BLaER1 (cell line): ENCODE data around the gene TBC1D22A.

Experiments
- H3K27ac ChIP-seq: shearing (Covaris generic); formaldehyde crosslinking; 2 replicates; pipeline ENCODE4 v1.8.1; 2022
- H3K27me3 ChIP-seq: shearing (Covaris generic); formaldehyde crosslinking; 2 replicates; pipeline ENCODE4 v1.8.1; 2022
- H3K36me3 ChIP-seq: shearing (Covaris generic); formaldehyde crosslinking; 2 replicates; pipeline ENCODE4 v1.8.1; 2022
- H3K4me1 ChIP-seq: shearing (Covaris generic); formaldehyde crosslinking; 2 replicates; pipeline ENCODE4 v1.8.1; 2022
- H3K4me2 ChIP-seq: shearing (Covaris generic); formaldehyde crosslinking; 2 replicates; pipeline ENCODE4 v1.8.1; 2022
- H3K4me3 ChIP-seq: shearing (Covaris generic); formaldehyde crosslinking; 2 replicates; pipeline ENCODE4 v1.8.1; 2022
- H3K9ac ChIP-seq: shearing (Covaris generic); formaldehyde crosslinking; 2 replicates; pipeline ENCODE4 v1.8.1; 2022
- H3K9me3 ChIP-seq: shearing (Covaris generic); formaldehyde crosslinking; 2 replicates; pipeline ENCODE4 v1.8.1; 2022
- H4K20me1 ChIP-seq: shearing (Covaris generic); formaldehyde crosslinking; 2 replicates; pipeline ENCODE4 v1.8.1; 2022
- Cebpa-rat ChIP-seq: shearing (Covaris generic); IDR thresholded peaks from 2 replicates; pipeline ENCODE4 v1.8.1; 2022

TBC1D22A gene

GRCh38 chr22:46828323-46828900 lies 66.0 kb downstream of the TBC1D22A start:
- Histone ChIP-seq H3K27ac (no peak overlapping the region), H3K27me3 (no peaks in the 10 kb centered on the region), H3K4me2 (no peak overlapping the region)

GRCh38 chr22:46829117-46829891 lies 66.9 kb downstream of the TBC1D22A start:
- Histone ChIP-seq H4K20me1 (peaks cover 65% of the 10 kb centered on the region), H3K27ac (no peak overlapping the region), H3K4me1 (peaks cover 7% of the 10 kb centered on the region), H3K27me3 (no peaks in the 10 kb centered on the region), H3K4me3 (no peak overlapping the region), H3K4me2 (no peak overlapping the region), H3K36me3 (peaks cover 100% of the 10 kb centered on the region), H3K9ac (no peak overlapping the region), H3K9me3 (peaks cover 26% of the 10 kb centered on the region)
- TF ChIP-seq Cebpa-rat = no peak

More at GRCh38 chr22:46828323-46828900, 66.0 kb downstream of the TBC1D22A start:
- no peak overlapping the region for H3K9ac ChIP-seq
- TF ChIP-seq Cebpa-rat = no peak
- no peak overlapping the region for H3K4me3 ChIP-seq
- H4K20me1 ChIP-seq = peaks cover 74% of the 10 kb centered on the region
- peaks cover 7% of the 10 kb centered on the region for H3K4me1 ChIP-seq
- peaks cover 17% of the 10 kb centered on the region for H3K9me3 ChIP-seq
- peaks cover 100% of the 10 kb centered on the region for H3K36me3 ChIP-seq

- no peak overlapping the region for H3K4me3 ChIP-seq
- H3K9ac ChIP-seq = no peak overlapping the region
- no peak overlapping the region for H3K27ac ChIP-seq
- peaks cover 100% of the 10 kb centered on the region for H3K36me3 ChIP-seq
- no peaks in the 10 kb centered on the region for H3K27me3 ChIP-seq
- no peak overlapping the region for H3K4me2 ChIP-seq
- TF ChIP-seq Cebpa-rat = no peak
- H4K20me1 ChIP-seq = peaks cover 57% of the 10 kb centered on the region
- H3K4me1 ChIP-seq = peaks cover 7% of the 10 kb centered on the region
- H3K9me3 ChIP-seq = peaks cover 34% of the 10 kb centered on the region
Observed at GRCh38 chr22:46829941-46830715, 67.7 kb downstream of the TBC1D22A start.

GRCh38 chr22:46830841-46831240 lies 68.4 kb downstream of the TBC1D22A start:
- H3K36me3 ChIP-seq = peaks cover 100% of the 10 kb centered on the region
- peaks cover 41% of the 10 kb centered on the region for H3K9me3 ChIP-seq
- TF ChIP-seq Cebpa-rat = no peak
- H3K27me3 ChIP-seq = no peaks in the 10 kb centered on the region
- peaks cover 7% of the 10 kb centered on the region for H3K4me1 ChIP-seq
- H3K9ac ChIP-seq = no peak overlapping the region
- H3K4me3 ChIP-seq = no peak overlapping the region
- H3K27ac ChIP-seq = no peak overlapping the region
- no peak overlapping the region for H3K4me2 ChIP-seq
- peaks cover 57% of the 10 kb centered on the region for H4K20me1 ChIP-seq

- H3K36me3 ChIP-seq = peaks cover 83% of the 10 kb centered on the region
- H3K4me3 ChIP-seq = no peak overlapping the region
- no peak overlapping the region for H3K9ac ChIP-seq
- TF ChIP-seq Cebpa-rat = no peak
- no peaks in the 10 kb centered on the region for H3K27me3 ChIP-seq
- H3K27ac ChIP-seq = no peak overlapping the region
- no peak overlapping the region for H3K4me2 ChIP-seq
- H4K20me1 ChIP-seq = peaks cover 37% of the 10 kb centered on the region
- no peaks in the 10 kb centered on the region for H3K4me1 ChIP-seq
- H3K9me3 ChIP-seq = peaks cover 64% of the 10 kb centered on the region
Observed at GRCh38 chr22:46833228-46833627, 70.8 kb downstream of the TBC1D22A start.

GRCh38 chr22:46834021-46834737 lies 71.7 kb downstream of the TBC1D22A start:
- H3K36me3 ChIP-seq = peaks cover 74% of the 10 kb centered on the region
- TF ChIP-seq Cebpa-rat = no peak
- H3K4me1 ChIP-seq = no peaks in the 10 kb centered on the region
- H3K4me2 ChIP-seq = no peak overlapping the region
- H3K9me3 ChIP-seq = peaks cover 64% of the 10 kb centered on the region
- peaks cover 27% of the 10 kb centered on the region for H4K20me1 ChIP-seq
- H3K27me3 ChIP-seq = no peaks in the 10 kb centered on the region
- no peak overlapping the region for H3K27ac ChIP-seq
- H3K9ac ChIP-seq = no peak overlapping the region
- H3K4me3 ChIP-seq = 0 out of 2 replicates have a peak overlapping the region, but pooled peaks have one; percentile 2

- no peak for TF ChIP-seq Cebpa-rat
- Histone ChIP-seq H3K4me3 (no peak overlapping the region), H3K9me3 (peaks cover 64% of the 10 kb centered on the region), H3K9ac (no peak overlapping the region), H3K36me3 (peaks cover 63% of the 10 kb centered on the region), H3K27ac (no peak overlapping the region), H3K4me1 (no peaks in the 10 kb centered on the region), H3K27me3 (no peaks in the 10 kb centered on the region), H3K4me2 (no peak overlapping the region), H4K20me1 (peaks cover 16% of the 10 kb centered on the region)
Observed at GRCh38 chr22:46835288-46835687, 72.8 kb downstream of the TBC1D22A start.

GRCh38 chr22:46835693-46836092 lies 73.2 kb downstream of the TBC1D22A start:
- no peak overlapping the region for H3K9ac ChIP-seq
- peaks cover 64% of the 10 kb centered on the region for H3K9me3 ChIP-seq
- peaks cover 12% of the 10 kb centered on the region; the same call in 1 of the 2 replicates for H4K20me1 ChIP-seq
- no peak overlapping the region for H3K4me2 ChIP-seq
- no peak for TF ChIP-seq Cebpa-rat
- H3K4me1 ChIP-seq = no peaks in the 10 kb centered on the region
- H3K27ac ChIP-seq = no peak overlapping the region
- no peak overlapping the region for H3K4me3 ChIP-seq
- H3K36me3 ChIP-seq = peaks cover 60% of the 10 kb centered on the region
- no peaks in the 10 kb centered on the region for H3K27me3 ChIP-seq

- H3K4me2 ChIP-seq = no peak overlapping the region
- no peak overlapping the region for H3K9ac ChIP-seq
- peaks cover 17% of the 10 kb centered on the region for H3K9me3 ChIP-seq
- no peak overlapping the region for H3K27ac ChIP-seq
- H4K20me1 ChIP-seq = peaks cover 49% of the 10 kb centered on the region
- no peak overlapping the region for H3K4me3 ChIP-seq
- no peaks in the 10 kb centered on the region for H3K27me3 ChIP-seq
- TF ChIP-seq Cebpa-rat = no peak
- H3K4me1 ChIP-seq = peaks cover 23% of the 10 kb centered on the region
- peaks cover 48% of the 10 kb centered on the region for H3K36me3 ChIP-seq
Observed at GRCh38 chr22:46841522-46841921, 79.1 kb downstream of the TBC1D22A start.
